ENCODE results near the gene HES6.

DNA sequence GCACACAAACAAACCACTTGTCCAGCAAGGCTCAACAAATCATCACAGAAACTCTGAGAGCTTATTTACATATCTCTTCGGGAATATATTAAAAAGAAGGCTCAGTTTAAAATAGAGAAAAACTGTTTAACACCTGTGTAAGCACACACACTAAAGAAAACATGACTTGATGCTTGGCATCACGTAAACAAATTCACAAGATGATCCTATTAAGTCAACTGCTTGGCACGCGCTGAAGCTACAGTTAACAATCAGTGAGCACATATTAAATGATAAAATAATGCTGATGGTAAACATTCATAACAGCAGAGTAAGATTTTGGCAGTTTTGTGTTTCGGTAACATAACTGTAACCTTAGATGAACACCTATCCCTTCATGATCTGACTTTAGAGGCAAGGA lies 4.3 kb upstream of the HES6 start:
- TF ChIP-seq ZNF169 (tag by site-specific recombination; IDR thresholded peaks at IDR 0.05) (no peak), ZNF549 (tag by site-specific recombination; IDR thresholded peaks at IDR 0.05) (no peak), FEZF1 (tag by site-specific recombination; IDR thresholded peaks at IDR 0.05) (no peak)
- TF ChIP-seq, protein P1, sequence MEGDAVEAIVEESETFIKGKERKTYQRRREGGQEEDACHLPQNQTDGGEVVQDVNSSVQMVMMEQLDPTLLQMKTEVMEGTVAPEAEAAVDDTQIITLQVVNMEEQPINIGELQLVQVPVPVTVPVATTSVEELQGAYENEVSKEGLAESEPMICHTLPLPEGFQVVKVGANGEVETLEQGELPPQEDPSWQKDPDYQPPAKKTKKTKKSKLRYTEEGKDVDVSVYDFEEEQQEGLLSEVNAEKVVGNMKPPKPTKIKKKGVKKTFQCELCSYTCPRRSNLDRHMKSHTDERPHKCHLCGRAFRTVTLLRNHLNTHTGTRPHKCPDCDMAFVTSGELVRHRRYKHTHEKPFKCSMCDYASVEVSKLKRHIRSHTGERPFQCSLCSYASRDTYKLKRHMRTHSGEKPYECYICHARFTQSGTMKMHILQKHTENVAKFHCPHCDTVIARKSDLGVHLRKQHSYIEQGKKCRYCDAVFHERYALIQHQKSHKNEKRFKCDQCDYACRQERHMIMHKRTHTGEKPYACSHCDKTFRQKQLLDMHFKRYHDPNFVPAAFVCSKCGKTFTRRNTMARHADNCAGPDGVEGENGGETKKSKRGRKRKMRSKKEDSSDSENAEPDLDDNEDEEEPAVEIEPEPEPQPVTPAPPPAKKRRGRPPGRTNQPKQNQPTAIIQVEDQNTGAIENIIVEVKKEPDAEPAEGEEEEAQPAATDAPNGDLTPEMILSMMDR (tag by site-specific recombination; IDR thresholded peaks at IDR 0.05), result no peak
